H1 (cell line): Measurements from ENCODE around the gene IL27RA. TPM values are rescaled to one million over a fixed set of nuclear protein-coding genes. Genes with fewer than 3 reads are reported as not detected.

Experiments used
- CTCF ChIA-PET: fragments of 300-600 bp; sonication (Branson Sonifier 250); formaldehyde crosslinking; loops from one replicate; lab custom pipeline; 2021; ENCODE audit not compliant: partially characterized antibody; lab: Charles Lee
- POLR2A ChIA-PET: fragments of 300-600 bp; sonication (Branson Sonifier 250); formaldehyde crosslinking; loops from one replicate; lab custom pipeline; 2021; ENCODE audit warnings: inconsistent platforms; ENCODE audit not compliant: partially characterized antibody; lab: Charles Lee
- DNase-seq, 2 experiments: peaks; one replicate each; pipeline versions ENCODE4 v3.0.0 to v3.0.0-alpha.2; 2010 to 2022; ENCODE audit warnings: low spot score in 2 of 2, low read depth in 1 of 2, mixed read lengths in 1 of 2
- FAIRE-seq: peaks from 2 replicates; lab custom pipeline; 2011; peaks lifted over from hg19 to GRCh38; lab: Jason Lieb, UNC
- H2AFZ ChIP-seq: 2 replicates; pipeline ENCODE4 v1.8.1; 2012; ENCODE audit warnings: low read length, inconsistent platforms
- H2AK5ac ChIP-seq: 2 replicates; pipeline ENCODE4 v1.6.1; 2013; ENCODE audit warnings: low read depth, low read length
- H2BK120ac ChIP-seq: replicated peaks from 2 replicates; pipeline ENCODE3; 2013; ENCODE audit warnings: low read depth, low read length, inconsistent platforms
- H2BK12ac ChIP-seq: 2 replicates; pipeline ENCODE4 v1.6.1; 2013; ENCODE audit warnings: low read depth, low read length
- H2BK15ac ChIP-seq: 2 replicates; pipeline ENCODE4 v1.6.1; 2013; ENCODE audit warnings: low read length
- H2BK20ac ChIP-seq: 2 replicates; pipeline ENCODE4 v1.6.1; 2013; ENCODE audit warnings: low read length
- H2BK5ac ChIP-seq: 2 replicates; pipeline ENCODE4 v1.6.1; 2013; ENCODE audit warnings: low read depth, low read length
- H3K14ac ChIP-seq: 2 replicates; pipeline ENCODE4 v1.6.1; 2013; ENCODE audit warnings: inconsistent platforms; ENCODE audit not compliant: insufficient read length
- H3K18ac ChIP-seq: 2 replicates; pipeline ENCODE4 v1.6.1; 2013; ENCODE audit warnings: low read length; ENCODE audit errors: extremely low read depth
- H3K23ac ChIP-seq: 2 replicates; pipeline ENCODE4 v1.6.1; 2013; ENCODE audit warnings: inconsistent platforms; ENCODE audit not compliant: insufficient read length
- H3K23me2 ChIP-seq: 2 replicates; pipeline ENCODE4 v1.6.1; 2013; ENCODE audit warnings: low read depth, low read length
- H3K27ac ChIP-seq: 2 replicates; pipeline ENCODE4 v1.6.1; 2011; ENCODE audit warnings: low read depth, low read length, inconsistent platforms
- H3K27me3 ChIP-seq, 4 experiments: replicated peaks in 1 of 4; 1 replicate in 1 of 4; 2 replicates in 3 of 4; pipeline versions ENCODE4 v1.6.1 to v1.8.1; 2011 to 2013; ENCODE audit warnings: low read length in 3 of 4, mild to moderate bottlenecking in 3 of 4, inconsistent platforms in 2 of 4, mixed read lengths in 2 of 4, moderate library complexity in 1 of 4; ENCODE audit not compliant: control insufficient read depth in 3 of 4, insufficient read depth in 3 of 4; ENCODE audit errors: extremely low read depth in 1 of 4
- H3K36me3 ChIP-seq, 4 experiments: 2 replicates each; pipeline versions ENCODE4 v1.6.1 to v1.8.1; 2011 to 2013; ENCODE audit warnings: mild to moderate bottlenecking in 4 of 4, low read length in 3 of 4, moderate library complexity in 2 of 4, control low read depth in 1 of 4, inconsistent platforms in 1 of 4; ENCODE audit not compliant: insufficient read depth in 4 of 4, control insufficient read depth in 2 of 4
- H3K4ac ChIP-seq: replicated peaks from 2 replicates; pipeline ENCODE3; 2013; ENCODE audit warnings: low read length, low read depth, mixed read lengths, inconsistent platforms; ENCODE audit not compliant: insufficient read length
- H3K4me1 ChIP-seq, 4 experiments: replicated peaks in 1 of 4; 1 replicate in 1 of 4; 2 replicates in 3 of 4; pipeline versions ENCODE4 v1.6.1 to v1.8.1; 2011 to 2013; ENCODE audit warnings: low read length in 3 of 4, inconsistent platforms in 2 of 4, mixed read lengths in 1 of 4; ENCODE audit not compliant: insufficient read depth in 4 of 4, control insufficient read depth in 3 of 4
- H3K4me2 ChIP-seq, 2 experiments: 2 replicates each; pipeline versions ENCODE4 v1.6.1 to v1.8.1; 2011 to 2013; ENCODE audit warnings: low read depth in 2 of 2, low read length in 2 of 2, control low read depth in 1 of 2, inconsistent platforms in 1 of 2, mild to moderate bottlenecking in 1 of 2; ENCODE audit not compliant: insufficient read depth in 1 of 2
- H3K4me3 ChIP-seq, 4 experiments: fragments of 200-600, 300-600 bp in 1 of 4; sonication (generic), shearing (Covaris generic), sonication (Bioruptor Twin) in 1 of 4; 2 replicates each; pipeline versions ENCODE4 v1.5.1 to v1.8.1; 2011 to 2016; ENCODE audit warnings: low read length in 4 of 4, low read depth in 3 of 4, control low read depth in 2 of 4, inconsistent platforms in 2 of 4, mild to moderate bottlenecking in 2 of 4, mixed read lengths in 1 of 4, moderate library complexity in 1 of 4; ENCODE audit not compliant: insufficient read depth in 2 of 4; ENCODE audit errors: extremely low read depth in 1 of 4
- H3K56ac ChIP-seq: replicated peaks from 2 replicates; pipeline ENCODE3; 2013; ENCODE audit warnings: low read depth, mild to moderate bottlenecking, mixed read lengths, low read length, inconsistent platforms; ENCODE audit not compliant: insufficient read length
- H3K79me1 ChIP-seq: 2 replicates; pipeline ENCODE4 v1.6.1; 2013; ENCODE audit warnings: low read depth, low read length, control low read depth
- H3K79me2 ChIP-seq, 2 experiments: 2 replicates each; pipeline versions ENCODE4 v1.6.1 to v1.8.1; 2012 to 2013; ENCODE audit warnings: low read length in 2 of 2, mild to moderate bottlenecking in 2 of 2, inconsistent platforms in 1 of 2; ENCODE audit not compliant: insufficient read depth in 2 of 2, control insufficient read depth in 1 of 2
- H3K9ac ChIP-seq, 4 experiments: replicated peaks in 1 of 4; 1 replicate in 1 of 4; 2 replicates in 3 of 4; pipeline versions ENCODE4 v1.6.1 to v1.8.1; 2011 to 2013; ENCODE audit warnings: low read depth in 3 of 4, low read length in 3 of 4, control low read depth in 2 of 4, mild to moderate bottlenecking in 2 of 4, moderate library complexity in 2 of 4, inconsistent platforms in 1 of 4; ENCODE audit errors: extremely low read depth in 1 of 4
- H3K9me3 ChIP-seq, 2 experiments: 2 replicates each; pipeline versions ENCODE4 v1.6.1 to v1.8.1; 2012 to 2013; ENCODE audit warnings: mild to moderate bottlenecking in 2 of 2, moderate library complexity in 2 of 2, control low read depth in 1 of 2, inconsistent platforms in 1 of 2, low read depth in 1 of 2, low read length in 1 of 2, mixed read lengths in 1 of 2; ENCODE audit not compliant: insufficient read depth in 2 of 2
- H4K20me1 ChIP-seq, 2 experiments: replicated peaks in 1 of 2; 2 replicates each; pipeline versions ENCODE3 to v1.8.1; 2011 to 2013; ENCODE audit warnings: inconsistent platforms in 2 of 2, low read length in 2 of 2, mild to moderate bottlenecking in 1 of 2; ENCODE audit not compliant: insufficient read depth in 2 of 2, control insufficient read depth in 1 of 2
- H4K5ac ChIP-seq: 2 replicates; pipeline ENCODE4 v1.6.1; 2013; ENCODE audit warnings: low read length, low read depth, mixed read lengths, inconsistent platforms; ENCODE audit not compliant: insufficient read length
- H4K8ac ChIP-seq: 2 replicates; pipeline ENCODE4 v1.8.0; 2013; ENCODE audit warnings: mild to moderate bottlenecking, moderate library complexity, low read length, inconsistent platforms; ENCODE audit not compliant: insufficient read depth; ENCODE audit errors: extremely low read depth
- H4K91ac ChIP-seq: replicated peaks from 2 replicates; pipeline ENCODE3; 2013; ENCODE audit warnings: low read length, mixed read lengths, inconsistent platforms; ENCODE audit not compliant: insufficient read length
- BCL11A ChIP-seq, 2 experiments: IDR thresholded peaks; one replicate each; pipeline ENCODE4 v1.6.1; 2011; ENCODE audit warnings: low read depth in 2 of 2, low read length in 2 of 2, mild to moderate bottlenecking in 2 of 2
- EZH2 ChIP-seq: fragments of 200-600 bp; sonication (generic); IDR thresholded peaks from 2 replicates; pipeline ENCODE4 v1.7.1; 2012; ENCODE audit warnings: low read depth, mild to moderate bottlenecking, moderate library complexity, low read length, inconsistent platforms; ENCODE audit not compliant: severe bottlenecking
- HDAC6 ChIP-seq: IDR thresholded peaks from one replicate; pipeline ENCODE4 v1.7.1; 2012; ENCODE audit warnings: low read depth, mild to moderate bottlenecking, inconsistent platforms, low read length, moderate library complexity
- MAFK ChIP-seq: IDR thresholded peaks from 2 replicates; pipeline ENCODE4 v1.6.1; 2012; ENCODE audit warnings: low read depth, mild to moderate bottlenecking, improper control_type of control experiment, low read length
- POLR2AphosphoS5 ChIP-seq: IDR thresholded peaks from 2 replicates; pipeline ENCODE4 v1.6.1; 2011; ENCODE audit warnings: low read depth, low read length
- RAD21 ChIP-seq, 2 experiments: IDR thresholded peaks in 1 of 2; conservative IDR thresholded peaks in 1 of 2; 2 replicates each; pipeline ENCODE4 v1.6.1; 2011; ENCODE audit warnings: low read depth in 2 of 2, low read length in 2 of 2, improper control_type of control experiment in 1 of 2, inconsistent platforms in 1 of 2, mild to moderate bottlenecking in 1 of 2, moderate library complexity in 1 of 2
- SP4 ChIP-seq: IDR thresholded peaks from 2 replicates; pipeline ENCODE4 v1.6.1; 2012; ENCODE audit warnings: low read length, inconsistent platforms
- SRF ChIP-seq: IDR thresholded peaks from 2 replicates; pipeline ENCODE4 v1.6.1; 2011; ENCODE audit warnings: mild to moderate bottlenecking, low read depth, low read length, moderate library complexity
- TBP ChIP-seq: IDR thresholded peaks from 2 replicates; pipeline ENCODE4 v1.6.1; 2011; ENCODE audit warnings: low read depth, low read length, improper control_type of control experiment
- TEAD4 ChIP-seq: IDR thresholded peaks from 2 replicates; pipeline ENCODE4 v1.6.1; 2012; ENCODE audit warnings: low read depth, low read length, inconsistent platforms, mixed read lengths
- YY1 ChIP-seq: IDR thresholded peaks from 2 replicates; pipeline ENCODE4 v1.6.1; 2011; ENCODE audit warnings: low read depth, mild to moderate bottlenecking, low read length
- WGBS, 2 experiments: shearing (Covaris generic) in 1 of 2; methylation state at CpG; one replicate each; pipeline versions ENCODE4 v1.1.6 to v1.1.7; 2013 to 2015; ENCODE audit warnings: low lambda C conversion rate in 2 of 2, mixed read lengths in 2 of 2, inconsistent platforms in 1 of 2, low coverage in 1 of 2, missing lambda C conversion rate in 1 of 2; ENCODE audit not compliant: insufficient replicate concordance in 2 of 2, insufficient coverage in 1 of 2, insufficient read length in 1 of 2; ENCODE audit errors: extremely low coverage in 1 of 2, missing lambda C conversion rate in 1 of 2; 5-methylcytosine and 5-hydroxymethylcytosine counted together
- polyA plus RNA-seq, 7 experiments: library from polyadenylated mRNA; depleted of rRNA in 3 of 7; stranded (reverse) in 5 of 7; unstranded in 2 of 7; fragments of >200 nt in 5 of 7; fragments of 200-250 nt in 2 of 7; gene quantifications; 1 replicate in 5 of 7; 2 replicates in 1 of 7; 4 replicates in 1 of 7; pipeline versions ENCODE4 v1.2.1 to v1.2.3, GENCODE V29; 2011 to 2013; ENCODE audit warnings: missing spikeins in 2 of 7, mixed read lengths in 2 of 7
- total RNA-seq: library from RNA; stranded (reverse); fragmentation: NEBNext Ultra II Directional; extraction: Animal tissue kit (Norgen Biotek cat#: 25700); gene quantifications from 2 replicates; pipeline ENCODE4 v1.2.1, GENCODE V29; 2021

IL27RA gene
- total and polyA plus RNA-seq, 2 of the 8 experiments (the other 6 are each of a cell fraction or from before 2014, with no cell fraction given), result 9.9 to 14.7 TPM

GRCh38 chr19:14080887-14081796 lies 49.6 kb downstream of the IL27RA start:
- H3K4me3 ChIP-seq, result peak overlapping the region; percentile 63 to 77 (median 70)
- peaks cover 0 to 6% (median 0%) of the 10 kb centered on the region in 4 experiments; a peak in 2 of 7 replicates for H3K27me3 ChIP-seq
- WGBS, 2 experiments, result 3% methylated on average over 39 of the region's 50 CpGs; no CpG with 5 or more reads in 1 of the 2 experiments
- TF ChIP-seq SP4, result peak; percentile 94
- TF ChIP-seq TEAD4, result peak; percentile 88
- no peak for TF ChIP-seq EZH2
- no peak for TF ChIP-seq RAD21 (IDR thresholded peaks at IDR 0.05 in 1 of 2, conservative IDR thresholded peaks at IDR 0.05 in 1 of 2; ENCODE audit: low read depth in 2 of 2, low read length in 2 of 2)
- no peak for TF ChIP-seq BCL11A (IDR thresholded peaks at IDR 0.05; ENCODE audit: low read depth in 2 of 2, low read length in 2 of 2)
- no peak for TF ChIP-seq POLR2AphosphoS5
- no peak for TF ChIP-seq MAFK
- 0 out of 2 replicates have a peak, but pooled peaks have one; percentile 32 for TF ChIP-seq YY1
- no peak for TF ChIP-seq SRF
- peak; percentile 33; the same call in 1 of the 2 replicates for TF ChIP-seq TBP
- no peak for TF ChIP-seq HDAC6

More at GRCh38 chr19:14080887-14081796, 49.6 kb downstream of the IL27RA start:
- Histone ChIP-seq H3K36me3 (no peaks in the 10 kb centered on the region), H2BK15ac (no peak overlapping the region), H3K23me2 (peaks cover 4% of the 10 kb centered on the region; the same call in 1 of the 2 replicates), H4K20me1 (peaks cover 0 to 2% of the 10 kb centered on the region in 2 experiments), H3K23ac (no peak overlapping the region), H2BK12ac (no peak overlapping the region), H2AK5ac (no peak overlapping the region), H4K5ac (peak overlapping the region; percentile 28), H3K9me3 (no peaks in the 10 kb centered on the region), H3K18ac (peak overlapping the region; percentile 40; the same call in 1 of the 2 replicates), H3K79me2 (no peaks in the 10 kb centered on the region), H3K9ac (peak overlapping the region in 2 of 4 experiments; percentile 34 to 54; a peak in 2 of 7 replicates), H3K14ac (no peak overlapping the region), H3K27ac (no peak overlapping the region), H4K8ac (no peak overlapping the region), H3K56ac (peak overlapping the region; percentile 17), H3K79me1 (no peaks in the 10 kb centered on the region), H3K4me2 (peak overlapping the region; percentile 78 to 89), H4K91ac (no peak overlapping the region), H3K4ac (no peak overlapping the region), H2AFZ (peak overlapping the region; percentile 77; the same call in 1 of the 2 replicates), H2BK120ac (no peak overlapping the region), H2BK20ac (no peak overlapping the region), H2BK5ac (peak overlapping the region; percentile 46; the same call in 1 of the 2 replicates), H3K4me1 (peaks cover 0 to 3% (median 0%) of the 10 kb centered on the region in 4 experiments; a peak in 1 of 7 replicates)
- DNase-seq (peak; percentile 97 to 100), FAIRE-seq (peak; percentile 96)
- POLR2A ChIA-PET, result interaction anchor here (0.6 to 2.1 kb wide), 7 partner anchors 11 to 306 kb away, joined by 3 to 6 read pairs (median 3); a partner anchor contains a TSS
- CTCF ChIA-PET, result interaction anchor here (0.6 to 11.2 kb wide), 9 partner anchors 10 to 219 kb away, joined by 3 to 75 read pairs (median 8); partner anchors contain the start of genes MISP3 and PALM3
